HL-60 (cell line): ENCODE measurements around the gene C4BPB.

ENCODE experiments used
- POLR2AphosphoS5 ChIP-seq: IDR thresholded peaks from 2 replicates; pipeline ENCODE4 v1.6.1; 2012; ENCODE audit warnings: low read depth
- SPI1 ChIP-seq: IDR thresholded peaks from 2 replicates; pipeline ENCODE4 v1.6.1; 2012; ENCODE audit warnings: low read depth, mild to moderate bottlenecking, borderline replicate concordance
- TF ChIP-seq, protein P1 (sequence below): IDR thresholded peaks from one replicate; pipeline ENCODE4 v1.5.1; 2011; ENCODE audit warnings: low read length, control low read depth, inconsistent platforms; ENCODE audit not compliant: insufficient read depth

- TF ChIP-seq, protein P1, sequence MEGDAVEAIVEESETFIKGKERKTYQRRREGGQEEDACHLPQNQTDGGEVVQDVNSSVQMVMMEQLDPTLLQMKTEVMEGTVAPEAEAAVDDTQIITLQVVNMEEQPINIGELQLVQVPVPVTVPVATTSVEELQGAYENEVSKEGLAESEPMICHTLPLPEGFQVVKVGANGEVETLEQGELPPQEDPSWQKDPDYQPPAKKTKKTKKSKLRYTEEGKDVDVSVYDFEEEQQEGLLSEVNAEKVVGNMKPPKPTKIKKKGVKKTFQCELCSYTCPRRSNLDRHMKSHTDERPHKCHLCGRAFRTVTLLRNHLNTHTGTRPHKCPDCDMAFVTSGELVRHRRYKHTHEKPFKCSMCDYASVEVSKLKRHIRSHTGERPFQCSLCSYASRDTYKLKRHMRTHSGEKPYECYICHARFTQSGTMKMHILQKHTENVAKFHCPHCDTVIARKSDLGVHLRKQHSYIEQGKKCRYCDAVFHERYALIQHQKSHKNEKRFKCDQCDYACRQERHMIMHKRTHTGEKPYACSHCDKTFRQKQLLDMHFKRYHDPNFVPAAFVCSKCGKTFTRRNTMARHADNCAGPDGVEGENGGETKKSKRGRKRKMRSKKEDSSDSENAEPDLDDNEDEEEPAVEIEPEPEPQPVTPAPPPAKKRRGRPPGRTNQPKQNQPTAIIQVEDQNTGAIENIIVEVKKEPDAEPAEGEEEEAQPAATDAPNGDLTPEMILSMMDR: no peak
- TF ChIP-seq SPI1 (no peak), POLR2AphosphoS5 (peak; percentile 33; the same call in 1 of the 2 replicates)
Measured at GRCh38 chr1:207050480-207051190, 38.0 kb upstream of the C4BPB start.
